B cell (primary cell): ENCODE results near the gene CAMTA1.

Experiments used
- CTCF ChIP-seq: fragments of 200-600 bp; IDR thresholded peaks from one replicate; pipeline ENCODE4 v1.8.0; 2022; ENCODE audit warnings: antibody characterized with exemption, mild to moderate bottlenecking
- EZH2 ChIP-seq: IDR thresholded peaks from 2 replicates; pipeline ENCODE4 v1.6.1; 2012; ENCODE audit warnings: borderline replicate concordance, low read depth, mild to moderate bottlenecking, moderate library complexity, low read length; ENCODE audit not compliant: insufficient read depth, poor library complexity, severe bottlenecking

- TF ChIP-seq CTCF (no peak), EZH2 (no peak)
Observed at GRCh38 chr1:6776389-6776788, 8.9 kb upstream of the CAMTA1 start.
